Hematopoietic multipotent progenitor cell (in vitro differentiated cells): ENCODE measurements around the gene LPO. TPM values are rescaled to one million over a fixed set of nuclear protein-coding genes. Genes with fewer than 3 reads are reported as not detected.

Experiments used
- DNase-seq, 3 donors: peaks; one replicate each; pipeline ENCODE4 v3.0.0-alpha.2; 2011 to 2015; ENCODE audit warnings: low read depth in 2 of 3, low spot score in 2 of 3
- total RNA-seq: library from RNA; depleted of rRNA; stranded (reverse); fragments of >200 nt; gene quantifications from one replicate; pipeline ENCODE4 v1.2.3, GENCODE V29; 2012

The LPO gene
- total RNA-seq, 1 donor = under 0.01 TPM

- no peak for DNase-seq
These were observed 64.0 kb downstream of the LPO start for GRCh38 chr17:58302171-58302918.

- no peak for DNase-seq
These were observed 64.7 kb downstream of the LPO start for GRCh38 chr17:58302919-58303585.

GRCh38 chr17:58303971-58304749, 65.8 kb downstream of the LPO start:
- DNase-seq = peak; percentile 29 to 72 (median 57)

GRCh38 chr17:58304750-58305486, 66.5 kb downstream of the LPO start:
- DNase-seq = no peak

GRCh38 chr17:58305626-58306025, 67.2 kb downstream of the LPO start:
- DNase-seq = no peak

- no peak for DNase-seq
These were observed 68.0 kb downstream of the LPO start for GRCh38 chr17:58306131-58306951.

- DNase-seq = no peak
These were observed 69.2 kb downstream of the LPO start for GRCh38 chr17:58307468-58308172.

- DNase-seq = no peak
These were observed 70.0 kb downstream of the LPO start for GRCh38 chr17:58308173-58308984.

- DNase-seq = no peak
These were observed 70.9 kb downstream of the LPO start for GRCh38 chr17:58308985-58309917.

- no peak for DNase-seq
These were observed 71.5 kb downstream of the LPO start for GRCh38 chr17:58309918-58310259.

GRCh38 chr17:58310511-58311428, 72.4 kb downstream of the LPO start:
- no peak for DNase-seq

- no peak for DNase-seq
These were observed 73.1 kb downstream of the LPO start for GRCh38 chr17:58311429-58311894.

- DNase-seq = no peak
These were observed 73.7 kb downstream of the LPO start for GRCh38 chr17:58312021-58312630.

- DNase-seq = no peak
These were observed 74.4 kb downstream of the LPO start for GRCh38 chr17:58312829-58313228.

- DNase-seq = no peak
These were observed 75.7 kb downstream of the LPO start for GRCh38 chr17:58313815-58314705.
